GM12878 (cell line): ENCODE results near the gene PLEKHO1. TPM values are rescaled to one million over a fixed set of nuclear protein-coding genes. Genes with fewer than 3 reads are reported as not detected.
"Not testable (repeated sequence)": the region's sequence is repeated elsewhere in the genome, so short reads cannot be mapped to it uniquely, and the experiment has no call there.

Source experiments
- ATAC-seq: fragments of 200-7000 bp; cut with Tn5 transposase; 3 replicates; pipeline ENCODE4 v1.9.1; 2020; ENCODE audit warnings: mild to moderate bottlenecking, moderate library complexity
- BruUV-seq: library from RNA; stranded (reverse); fragments of 400-500 nt; replicated peaks from 2 replicates; lab custom pipeline; 2021; lab: Mats Ljungman, UMichigan
- CTCF ChIA-PET: fragments of 300-600 bp; sonication (Branson Sonifier 250); formaldehyde crosslinking; extraction: SDS; loops from one replicate; lab custom pipeline; 2021; ENCODE audit warnings: inconsistent platforms; lab: Yijun Ruan, JAX
- POLR2A ChIA-PET: fragments of 350-600 bp; formaldehyde crosslinking; extraction: SDS; loops from one replicate; lab custom pipeline; 2021; ENCODE audit warnings: inconsistent platforms; lab: Charles Lee
- RAD21 ChIA-PET: fragments of 300-600 bp; sonication (Branson Sonifier 250); formaldehyde crosslinking; loops from one replicate; lab custom pipeline; 2023; ENCODE audit warnings: antibody characterized with exemption; ENCODE audit not compliant: unreplicated experiment; lab: Charles Lee
- SMC1A ChIA-PET: fragments of 300-600 bp; sonication (Branson Sonifier 250); formaldehyde crosslinking; loops from one replicate; lab custom pipeline; 2023; ENCODE audit not compliant: unreplicated experiment, uncharacterized antibody; lab: Charles Lee
- DNase-seq: peaks from one replicate; pipeline ENCODE4 v3.0.0-alpha.2; 2011; ENCODE audit warnings: low read depth, low spot score
- FAIRE-seq: peaks from 3 replicates; lab custom pipeline; 2011; peaks lifted over from hg19 to GRCh38; lab: Jason Lieb, UNC
- H2AFZ ChIP-seq: 2 replicates; pipeline ENCODE4 v1.6.0; 2011; ENCODE audit warnings: low read depth, low read length, control low read depth; ENCODE audit not compliant: control insufficient read depth
- H3K27ac ChIP-seq: 2 replicates; pipeline ENCODE4 v1.5.1; 2011; ENCODE audit warnings: control low read depth; ENCODE audit not compliant: control insufficient read depth, insufficient read depth
- H3K27me3 ChIP-seq, 2 experiments: replicated peaks in 1 of 2; 2 replicates each; pipeline versions ENCODE4 v1.6.0 to v1.6.1; 2011; ENCODE audit warnings: low read length in 1 of 2; ENCODE audit not compliant: control insufficient read depth in 2 of 2, insufficient read depth in 2 of 2
- H3K36me3 ChIP-seq, 2 experiments: 2 replicates each; pipeline ENCODE4 v1.5.1; 2011; ENCODE audit warnings: low read length in 1 of 2; ENCODE audit not compliant: control insufficient read depth in 2 of 2, insufficient read depth in 2 of 2
- H3K4me1 ChIP-seq: 2 replicates; pipeline ENCODE4 v1.6.1; 2011; ENCODE audit warnings: mild to moderate bottlenecking, low read length, moderate library complexity, mixed read lengths; ENCODE audit not compliant: control insufficient read depth, insufficient read depth
- H3K4me2 ChIP-seq: 2 replicates; pipeline ENCODE4 v1.6.0; 2011; ENCODE audit warnings: control low read depth; ENCODE audit not compliant: control insufficient read depth, insufficient read depth
- H3K4me3 ChIP-seq: fragments of 200-600 bp; sonication (generic); 2 replicates; pipeline ENCODE4 v1.5.1; 2016
- H3K79me2 ChIP-seq: 2 replicates; pipeline ENCODE4 v1.6.0; 2011; ENCODE audit warnings: low read length; ENCODE audit not compliant: control insufficient read depth, insufficient read depth
- H3K9ac ChIP-seq: 2 replicates; pipeline ENCODE4 v1.8.0; 2011; ENCODE audit warnings: low read length, control low read depth, mixed read lengths; ENCODE audit not compliant: control insufficient read depth, insufficient read depth
- H3K9me3 ChIP-seq: replicated peaks from 3 replicates; pipeline ENCODE4 v1.5.1; 2011; ENCODE audit warnings: mild to moderate bottlenecking, low read length; ENCODE audit not compliant: control insufficient read depth, insufficient read depth
- H4K20me1 ChIP-seq: 2 replicates; pipeline ENCODE4 v1.6.0; 2011; ENCODE audit not compliant: control insufficient read depth, insufficient read depth
- WGBS: methylation state at CpG from one replicate; pipeline ENCODE4 v1.1.6; 2016; ENCODE audit warnings: low lambda C conversion rate; ENCODE audit not compliant: insufficient replicate concordance, insufficient coverage; ENCODE audit errors: missing lambda C conversion rate; 5-methylcytosine and 5-hydroxymethylcytosine counted together
- in situ Hi-C: fragments of 300-500 bp; cut with MboI; formaldehyde crosslinking; loops from 9 replicates; pipeline ENCODE4 v1.14.3; 2018; ENCODE audit warnings: mixed read lengths
- intact Hi-C: fragments of 100-400 bp; cut with micrococcal nuclease; formaldehyde crosslinking; loops from one replicate; pipeline ENCODE4 v1.14.2; 2022; ENCODE audit not compliant: unreplicated experiment
- polyA plus RNA-seq, 11 experiments: library from polyadenylated mRNA; depleted of rRNA in 4 of 11; unstranded in 6 of 11; stranded (reverse) in 5 of 11; fragments of >200 nt; fragmentation: Nextera tagmentation in 4 of 11; fragmentation: Illumina TruSeq in 1 of 11; extraction: Ambion mirVana in 4 of 11; extraction: Trizol in 1 of 11; gene quantifications; 1 replicate in 1 of 11; 2 replicates in 10 of 11; pipeline versions ENCODE4 v1.2.1 to v1.2.3, GENCODE V29; 2011 to 2016; ENCODE audit warnings: inconsistent platforms in 2 of 11, missing spikeins in 2 of 11, low read depth in 1 of 11
- total RNA-seq, 4 experiments: library from RNA; depleted of rRNA in 3 of 4; stranded (reverse); fragments of >200 nt in 3 of 4; fragmentation: Illumina TruSeq in 1 of 4; extraction: Trizol in 1 of 4; gene quantifications; 2 replicates each; pipeline versions ENCODE4 v1.2.1 to v1.2.3, GENCODE V29; 2013 to 2021

PLEKHO1 gene
- total and polyA plus RNA-seq, 10 of the 15 experiments (the other 5 are each of a cell fraction or from before 2014, with no cell fraction given), result 5.3 to 184 (median 88.8) TPM

GRCh38 chr1:150208460-150208859 is 58.7 kb downstream of the PLEKHO1 start:
- ChIA-PET POLR2A (interaction anchor here (0.6 kb wide), 1 partner anchor 92 kb away, joined by 4 read pairs; no protein-coding TSS in a partner anchor), RAD21 (interaction anchor here (0.5 kb wide), 1 partner anchor 225 kb away, joined by 3 read pairs; no protein-coding TSS in a partner anchor)
- H2AFZ ChIP-seq, SMC1A ChIA-PET, BruUV-seq, H3K9me3 ChIP-seq, ATAC-seq, H3K9ac ChIP-seq, H3K27ac ChIP-seq, in situ Hi-C loops, H3K36me3 ChIP-seq, H4K20me1 ChIP-seq, FAIRE-seq, DNase-seq, H3K4me3 ChIP-seq, H3K4me2 ChIP-seq, H3K4me1 ChIP-seq, intact Hi-C loops, H3K79me2 ChIP-seq, H3K27me3 ChIP-seq, CTCF ChIA-PET: not testable (repeated sequence)
- WGBS, result 80% methylated on average over 6 of the region's 6 CpGs

Other genes starting within 250 kb of the PLEKHO1 start
Only the 7 nearest of the 13 such genes appear.
- gene OTUD7B, start 139.2 kb upstream of the PLEKHO1 start, total RNA-seq (2014; rRNA removed), result 8.4 and 8.7 TPM in 2 replicates
- gene OTUD7B, start 139.2 kb upstream of the PLEKHO1 start, total RNA-seq (2014; rRNA removed; fragmentation: Illumina TruSeq; extraction: Trizol), result 9.2 and 9.9 TPM in 2 replicates
- 20.7 and 24.9 TPM in 2 replicates for gene OTUD7B, start 139.2 kb upstream of the PLEKHO1 start, total RNA-seq (2021)
- gene OTUD7B, start 139.2 kb upstream of the PLEKHO1 start, polyA plus RNA-seq (2011; rRNA removed), result 4.3 and 7.4 TPM in 2 replicates
- gene OTUD7B, start 139.2 kb upstream of the PLEKHO1 start, polyA plus RNA-seq (2014; fragmentation: Illumina TruSeq; extraction: Trizol), result 8.2 and 10.7 TPM in 2 replicates
- gene OTUD7B, start 139.2 kb upstream of the PLEKHO1 start, polyA plus RNA-seq (2014; fragmentation: Nextera tagmentation; extraction: Ambion mirVana), result 1 to 10 TPM; 1.7 to 1.8 TPM
- gene OTUD7B, start 139.2 kb upstream of the PLEKHO1 start, polyA plus RNA-seq (2014; rRNA removed), result 5.8 and 5.9 TPM in 2 replicates
- gene OTUD7B, start 139.2 kb upstream of the PLEKHO1 start, polyA plus RNA-seq (2016; fragmentation: Nextera tagmentation; extraction: Ambion mirVana), result 1 to 10 TPM; 1.7 to 2.3 TPM
- gene VPS45, start 82.1 kb upstream of the PLEKHO1 start, total RNA-seq (2014; rRNA removed), result 29.3 and 32.7 TPM in 2 replicates
- 38.0 and 38.4 TPM in 2 replicates for gene VPS45, start 82.1 kb upstream of the PLEKHO1 start, total RNA-seq (2014; rRNA removed; fragmentation: Illumina TruSeq; extraction: Trizol)
- 25.5 and 28.4 TPM in 2 replicates for gene VPS45, start 82.1 kb upstream of the PLEKHO1 start, total RNA-seq (2021)
- 44.9 and 62.1 TPM in 2 replicates for gene VPS45, start 82.1 kb upstream of the PLEKHO1 start, polyA plus RNA-seq (2011; rRNA removed)
- 42.5 and 61.4 TPM in 2 replicates for gene VPS45, start 82.1 kb upstream of the PLEKHO1 start, polyA plus RNA-seq (2014; fragmentation: Illumina TruSeq; extraction: Trizol)
- 10 to 100 TPM; 24.4 to 28.7 TPM for gene VPS45, start 82.1 kb upstream of the PLEKHO1 start, polyA plus RNA-seq (2014; fragmentation: Nextera tagmentation; extraction: Ambion mirVana)
- gene VPS45, start 82.1 kb upstream of the PLEKHO1 start, polyA plus RNA-seq (2014; rRNA removed), result 27.3 and 31.0 TPM in 2 replicates
- gene VPS45, start 82.1 kb upstream of the PLEKHO1 start, polyA plus RNA-seq (2016; fragmentation: Nextera tagmentation; extraction: Ambion mirVana), result 10 to 100 TPM; 46.7 to 48.7 TPM
- gene ANP32E, start 86.2 kb downstream of the PLEKHO1 start, total RNA-seq (2014; rRNA removed), result 59.2 and 73.2 TPM in 2 replicates
- gene ANP32E, start 86.2 kb downstream of the PLEKHO1 start, total RNA-seq (2014; rRNA removed; fragmentation: Illumina TruSeq; extraction: Trizol), result 106 and 111 TPM in 2 replicates
- 92.8 and 98.6 TPM in 2 replicates for gene ANP32E, start 86.2 kb downstream of the PLEKHO1 start, total RNA-seq (2021)
- 67.6 and 129 TPM in 2 replicates for gene ANP32E, start 86.2 kb downstream of the PLEKHO1 start, polyA plus RNA-seq (2011; rRNA removed)
- 137 and 179 TPM in 2 replicates for gene ANP32E, start 86.2 kb downstream of the PLEKHO1 start, polyA plus RNA-seq (2014; fragmentation: Illumina TruSeq; extraction: Trizol)
- gene ANP32E, start 86.2 kb downstream of the PLEKHO1 start, polyA plus RNA-seq (2014; fragmentation: Nextera tagmentation; extraction: Ambion mirVana), result 100 to 1,000 TPM; 142 to 250 TPM
- gene ANP32E, start 86.2 kb downstream of the PLEKHO1 start, polyA plus RNA-seq (2014; rRNA removed), result 66.3 and 73.2 TPM in 2 replicates
- 100 to 1,000 TPM; 240 to 243 TPM for gene ANP32E, start 86.2 kb downstream of the PLEKHO1 start, polyA plus RNA-seq (2016; fragmentation: Nextera tagmentation; extraction: Ambion mirVana)
- gene CA14, start 107.9 kb downstream of the PLEKHO1 start, total RNA-seq (2014; rRNA removed), result not detected in 2 replicates
- not detected in 2 replicates for gene CA14, start 107.9 kb downstream of the PLEKHO1 start, total RNA-seq (2014; rRNA removed; fragmentation: Illumina TruSeq; extraction: Trizol)
- gene CA14, start 107.9 kb downstream of the PLEKHO1 start, total RNA-seq (2021), result not detected in 2 replicates
- gene CA14, start 107.9 kb downstream of the PLEKHO1 start, polyA plus RNA-seq (2011; rRNA removed), result not detected in 2 replicates
- not detected in 2 replicates for gene CA14, start 107.9 kb downstream of the PLEKHO1 start, polyA plus RNA-seq (2014; fragmentation: Illumina TruSeq; extraction: Trizol)
- gene CA14, start 107.9 kb downstream of the PLEKHO1 start, polyA plus RNA-seq (2014; fragmentation: Nextera tagmentation; extraction: Ambion mirVana), result under 1 TPM; 0.11 to 0.26 TPM
- not detected in 2 replicates for gene CA14, start 107.9 kb downstream of the PLEKHO1 start, polyA plus RNA-seq (2014; rRNA removed)
- gene CA14, start 107.9 kb downstream of the PLEKHO1 start, polyA plus RNA-seq (2016; fragmentation: Nextera tagmentation; extraction: Ambion mirVana), result under 1 TPM; 0.32 to 0.35 TPM
- 93.7 and 95.7 TPM in 2 replicates for gene APH1A, start 119.1 kb downstream of the PLEKHO1 start, total RNA-seq (2014; rRNA removed)
- gene APH1A, start 119.1 kb downstream of the PLEKHO1 start, total RNA-seq (2014; rRNA removed; fragmentation: Illumina TruSeq; extraction: Trizol), result 79.4 and 79.7 TPM in 2 replicates
- gene APH1A, start 119.1 kb downstream of the PLEKHO1 start, total RNA-seq (2021), result 130 TPM in 2 replicates
- 95.5 and 116 TPM in 2 replicates for gene APH1A, start 119.1 kb downstream of the PLEKHO1 start, polyA plus RNA-seq (2011; rRNA removed)
- 83.0 and 106 TPM in 2 replicates for gene APH1A, start 119.1 kb downstream of the PLEKHO1 start, polyA plus RNA-seq (2014; fragmentation: Illumina TruSeq; extraction: Trizol)
- 10 to 100 TPM in 1 of 2 experiments, 1 to 10 TPM in 1; 6.7 to 13.5 TPM for gene APH1A, start 119.1 kb downstream of the PLEKHO1 start, polyA plus RNA-seq (2014; fragmentation: Nextera tagmentation; extraction: Ambion mirVana)
- 123 and 124 TPM in 2 replicates for gene APH1A, start 119.1 kb downstream of the PLEKHO1 start, polyA plus RNA-seq (2014; rRNA removed)
- gene APH1A, start 119.1 kb downstream of the PLEKHO1 start, polyA plus RNA-seq (2016; fragmentation: Nextera tagmentation; extraction: Ambion mirVana), result 10 to 100 TPM; 37.0 to 40.3 TPM
- gene C1orf54, start 122.9 kb downstream of the PLEKHO1 start, total RNA-seq (2014; rRNA removed), result 19.8 and 24.6 TPM in 2 replicates
- 24.0 and 24.6 TPM in 2 replicates for gene C1orf54, start 122.9 kb downstream of the PLEKHO1 start, total RNA-seq (2014; rRNA removed; fragmentation: Illumina TruSeq; extraction: Trizol)
- 13.5 and 16.7 TPM in 2 replicates for gene C1orf54, start 122.9 kb downstream of the PLEKHO1 start, total RNA-seq (2021)
- 3.0 and 3.1 TPM in 2 replicates for gene C1orf54, start 122.9 kb downstream of the PLEKHO1 start, polyA plus RNA-seq (2011; rRNA removed)
- gene C1orf54, start 122.9 kb downstream of the PLEKHO1 start, polyA plus RNA-seq (2014; fragmentation: Illumina TruSeq; extraction: Trizol), result 22.8 and 31.8 TPM in 2 replicates
- 10 to 100 TPM; 80.3 to 87.7 TPM for gene C1orf54, start 122.9 kb downstream of the PLEKHO1 start, polyA plus RNA-seq (2014; fragmentation: Nextera tagmentation; extraction: Ambion mirVana)
- 21.4 and 28.4 TPM in 2 replicates for gene C1orf54, start 122.9 kb downstream of the PLEKHO1 start, polyA plus RNA-seq (2014; rRNA removed)
- gene C1orf54, start 122.9 kb downstream of the PLEKHO1 start, polyA plus RNA-seq (2016; fragmentation: Nextera tagmentation; extraction: Ambion mirVana), result 10 to 100 TPM; 32.7 to 33.0 TPM
- gene CIART, start 132.6 kb downstream of the PLEKHO1 start, total RNA-seq (2014; rRNA removed), result 0.68 and 0.76 TPM in 2 replicates
- 0.60 and 0.76 TPM in 2 replicates for gene CIART, start 132.6 kb downstream of the PLEKHO1 start, total RNA-seq (2014; rRNA removed; fragmentation: Illumina TruSeq; extraction: Trizol)
- 0.54 and 1.4 TPM in 2 replicates for gene CIART, start 132.6 kb downstream of the PLEKHO1 start, total RNA-seq (2021)
- 0.61 and 1.4 TPM in 2 replicates for gene CIART, start 132.6 kb downstream of the PLEKHO1 start, polyA plus RNA-seq (2011; rRNA removed)
- 1.0 and 2.0 TPM in 2 replicates for gene CIART, start 132.6 kb downstream of the PLEKHO1 start, polyA plus RNA-seq (2014; fragmentation: Illumina TruSeq; extraction: Trizol)
- under 1 TPM; 0.61 to 0.62 TPM for gene CIART, start 132.6 kb downstream of the PLEKHO1 start, polyA plus RNA-seq (2014; fragmentation: Nextera tagmentation; extraction: Ambion mirVana)
- gene CIART, start 132.6 kb downstream of the PLEKHO1 start, polyA plus RNA-seq (2014; rRNA removed), result 1.2 and 1.3 TPM in 2 replicates
- gene CIART, start 132.6 kb downstream of the PLEKHO1 start, polyA plus RNA-seq (2016; fragmentation: Nextera tagmentation; extraction: Ambion mirVana), result under 1 TPM; 0.44 to 0.66 TPM